ENCODE results near the gene UQCRQ. TPM values are rescaled to one million over a fixed set of nuclear protein-coding genes. Genes with fewer than 3 reads are reported as not detected.

The UQCRQ gene
- total and polyA plus RNA-seq, 2 donors (not counting 1 experiment from before 2014, with no cell fraction given) = 71.1 to 90.0 TPM

- H2AFZ ChIP-seq (ENCODE audit: insufficient read depth, low read depth, low read length, poor library complexity, severe bottlenecking) = no peak overlapping the region
- no peaks in the 10 kb centered on the region for H3K79me2 ChIP-seq (ENCODE audit: control insufficient read depth, insufficient read depth, low read length)
- peaks cover 26 to 41% of the 10 kb centered on the region in 2 donors for H3K4me1 ChIP-seq (ENCODE audit: control insufficient read depth in 2 of 2, insufficient read depth in 2 of 2, low read length in 2 of 2)
- no peak for ATAC-seq (ENCODE audit: low read depth)
- no peak overlapping the region for H3K27ac ChIP-seq (ENCODE audit: low read length in 2 of 2)
- H3K9me3 ChIP-seq (ENCODE audit: control extremely low read depth in 1 of 3, control insufficient read depth in 2 of 3, insufficient read depth in 1 of 3, low read length in 2 of 3) = peaks cover 0 to 7% (median 0%) of the 10 kb centered on the region in 3 donors
- no peak overlapping the region for H3K4me2 ChIP-seq (replicated peaks; ENCODE audit: low read depth, low read length, poor library complexity, severe bottlenecking)
- DNase-seq = peak; percentile 12
- H4K20me1 ChIP-seq (ENCODE audit: control insufficient read depth, insufficient read depth, low read length, poor library complexity, severe bottlenecking) = no peaks in the 10 kb centered on the region
- peak overlapping the region; percentile 93 for H3K4me3 Mint-ChIP-seq
- H3K4me1 Mint-ChIP-seq = peaks cover 19% of the 10 kb centered on the region
- peaks cover 0 to 71% (median 44%) of the 10 kb centered on the region in 4 experiments for H3K27me3 ChIP-seq (replicated peaks in 1 of 4; ENCODE audit: control extremely low read depth in 1 of 4, control insufficient read depth in 3 of 4, insufficient read depth in 4 of 4, low read length in 3 of 4)
- no peak overlapping the region for H3K27ac Mint-ChIP-seq
- H3K9me3 Mint-ChIP-seq (ENCODE audit: insufficient read depth) = no peaks in the 10 kb centered on the region
- no peak overlapping the region for H3K4me3 ChIP-seq (ENCODE audit: control extremely low read depth in 1 of 5, extremely low read depth in 1 of 5, insufficient read depth in 1 of 5, low read depth in 2 of 5, low read length in 4 of 5)
- POLR2A ChIA-PET = no interaction called here
- H3K36me3 ChIP-seq (replicated peaks in 1 of 2; ENCODE audit: control extremely low read depth in 1 of 2, control insufficient read depth in 1 of 2, extremely low read depth in 1 of 2, insufficient read depth in 2 of 2, low read length in 1 of 2) = no peaks in the 10 kb centered on the region
- peaks cover 30% of the 10 kb centered on the region for H3K27me3 Mint-ChIP-seq
- TF ChIP-seq CTCF (IDR thresholded peaks at IDR 0.05) (no peak), EZH2 (IDR thresholded peaks at IDR 0.05; ENCODE audit: borderline replicate concordance, insufficient read depth, low read depth, low read length, poor library complexity, severe bottlenecking) (no peak)
- H3K9ac ChIP-seq (ENCODE audit: low read length) = no peak overlapping the region
- intact Hi-C loops (cut with micrococcal nuclease) = no loop called here
- WGBS (ENCODE audit: insufficient coverage) = 92% methylated on average over 2 of the region's 4 CpGs
- CTCF ChIA-PET = interaction anchor here (0.5 to 7.4 kb wide), 11 partner anchors 8 to 442 kb away, joined by 3 to 75 read pairs (median 6); partner anchors contain the start of gene SOWAHA
Measured at GRCh38 chr5:132827943-132828673, 38.3 kb upstream of the UQCRQ start.
